Bronchial epithelial cell (primary cell): Measurements from ENCODE around the gene CEP83. TPM values are rescaled to one million over a fixed set of nuclear protein-coding genes. Genes with fewer than 3 reads are reported as not detected.

Experiments used
- DNase-seq: peaks from one replicate; pipeline ENCODE4 v3.0.0-alpha.2; 2010; ENCODE audit warnings: low read depth
- FAIRE-seq: peaks from 2 replicates; lab custom pipeline; 2011; peaks lifted over from hg19 to GRCh38; lab: Jason Lieb, UNC
- H3K27me3 ChIP-seq: 2 replicates; pipeline ENCODE4 v1.5.1; 2011; ENCODE audit warnings: low read length; ENCODE audit not compliant: control insufficient read depth, insufficient read depth
- H3K36me3 ChIP-seq: 2 replicates; pipeline ENCODE4 v1.5.1; 2011; ENCODE audit warnings: low read length; ENCODE audit not compliant: control insufficient read depth, insufficient read depth
- H3K4me3 ChIP-seq: 2 replicates; pipeline ENCODE4 v1.5.1; 2011; ENCODE audit warnings: mild to moderate bottlenecking, low read depth, low read length, control low read depth
- CTCF ChIP-seq: IDR thresholded peaks from 2 replicates; pipeline ENCODE4 v1.5.1; 2011; ENCODE audit warnings: mild to moderate bottlenecking, moderate library complexity, low read length, control low read depth, inconsistent platforms; ENCODE audit not compliant: insufficient read depth, severe bottlenecking
- total RNA-seq: library from RNA; depleted of rRNA; stranded (reverse); fragments of >200 nt; gene quantifications from 2 replicates; pipeline ENCODE4 v1.2.1, GENCODE V29; 2014

The CEP83 gene
- total RNA-seq, 1 donor from 2014 or later, result 9.7 TPM

- Histone ChIP-seq H3K27me3 (no peaks in the 10 kb centered on the region), H3K36me3 (peaks cover 1% of the 10 kb centered on the region), H3K4me3 (no peak overlapping the region)
- FAIRE-seq (no peak), DNase-seq (no peak)
- TF ChIP-seq CTCF, result no peak
Measured at GRCh38 chr12:94372461-94372860, 87.2 kb downstream of the CEP83 start.

- no peaks in the 10 kb centered on the region for H3K27me3 ChIP-seq
- no peaks in the 10 kb centered on the region for H3K36me3 ChIP-seq
- DNase-seq (no peak), FAIRE-seq (no peak)
- TF ChIP-seq CTCF, result no peak
- H3K4me3 ChIP-seq, result no peak overlapping the region
Measured at GRCh38 chr12:94362653-94363052, 97.0 kb downstream of the CEP83 start.

GRCh38 chr12:94359761-94360160 is 99.9 kb downstream of the CEP83 start:
- DNase-seq (no peak), FAIRE-seq (no peak)
- Histone ChIP-seq H3K27me3 (no peaks in the 10 kb centered on the region), H3K4me3 (no peak overlapping the region), H3K36me3 (no peaks in the 10 kb centered on the region)
- TF ChIP-seq CTCF, result no peak

- Histone ChIP-seq H3K36me3 (no peaks in the 10 kb centered on the region), H3K27me3 (no peaks in the 10 kb centered on the region), H3K4me3 (no peak overlapping the region)
- no peak for FAIRE-seq
- no peak for TF ChIP-seq CTCF
- DNase-seq, result no peak
Measured at GRCh38 chr12:94353130-94353529, 106.5 kb downstream of the CEP83 start.

- Histone ChIP-seq H3K36me3 (no peaks in the 10 kb centered on the region), H3K4me3 (no peak overlapping the region), H3K27me3 (no peaks in the 10 kb centered on the region)
- no peak for TF ChIP-seq CTCF
- DNase-seq (no peak), FAIRE-seq (no peak)
Measured at GRCh38 chr12:94340573-94340972, 119.1 kb downstream of the CEP83 start.
